Germinal center (tissue), 1 donor: ENCODE results near the gene CLASP1.
"Not testable (repeated sequence)": the region's sequence is repeated elsewhere in the genome, so short reads cannot be mapped to it uniquely, and the experiment has no call there.

Experiments
- DNase-seq: peaks from one replicate; pipeline ENCODE4 v3.0.0; 2012; ENCODE audit warnings: mixed read lengths, low spot score

Gene CLASP1

DNA sequence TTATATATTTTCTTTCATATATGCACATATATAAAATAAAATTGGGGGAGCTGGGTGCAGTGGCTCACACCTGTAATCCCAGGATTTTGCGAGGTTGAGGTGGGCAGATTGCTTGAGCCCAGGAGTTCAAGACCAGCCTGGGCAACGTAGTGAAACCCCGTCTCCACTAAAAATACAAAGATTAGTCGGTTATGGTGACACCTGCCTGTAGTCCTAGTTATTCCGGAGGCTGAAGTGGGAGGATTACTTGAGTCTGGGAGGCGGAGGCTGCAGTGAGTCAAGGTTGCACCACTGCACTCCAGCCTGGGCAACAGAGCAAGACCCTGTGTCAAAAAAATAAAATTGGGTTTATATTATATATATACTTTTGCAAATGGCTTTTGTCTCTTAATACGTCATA is 324.7 kb downstream of the CLASP1 start:
- no peak for DNase-seq

DNA sequence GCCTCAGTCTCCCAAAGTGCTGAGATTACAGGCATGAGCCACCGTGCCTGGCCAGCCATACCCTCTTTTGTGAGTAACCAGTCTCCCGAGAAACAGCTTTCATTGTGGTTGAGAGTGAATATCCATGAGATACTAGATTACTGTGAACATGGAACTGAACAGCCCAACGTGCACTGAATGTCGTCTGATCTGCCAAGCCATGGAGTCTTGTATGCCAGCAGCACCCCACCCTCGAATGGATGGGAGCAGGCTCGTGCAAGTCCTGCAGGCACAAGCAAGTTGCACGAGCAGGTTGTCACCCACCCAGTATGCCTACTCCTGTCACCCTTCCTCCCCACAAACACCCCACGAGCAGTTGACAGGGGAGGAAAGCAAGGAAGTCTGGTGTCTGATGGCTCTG is 327.8 kb downstream of the CLASP1 start:
- no peak for DNase-seq

DNA sequence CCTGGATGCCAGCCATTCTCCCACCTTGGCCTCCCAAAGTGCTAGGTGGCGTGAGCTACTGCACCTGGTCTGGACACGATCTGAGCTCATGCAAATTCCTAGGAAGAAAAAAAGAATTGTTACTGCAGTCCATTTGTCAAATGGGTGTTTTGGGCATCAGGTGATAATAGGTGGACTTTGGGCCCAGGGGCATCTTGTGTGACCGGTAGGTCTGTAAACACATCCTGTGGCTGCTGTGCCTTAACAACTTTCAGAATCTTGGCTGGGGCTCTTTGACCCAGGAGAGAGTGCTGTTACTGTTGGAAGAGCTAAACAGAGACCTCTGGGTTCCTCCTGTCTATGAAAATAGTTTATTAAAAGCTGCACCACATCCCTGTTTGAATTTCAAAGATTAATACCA is 329.3 kb downstream of the CLASP1 start:
- no peak for DNase-seq

DNA sequence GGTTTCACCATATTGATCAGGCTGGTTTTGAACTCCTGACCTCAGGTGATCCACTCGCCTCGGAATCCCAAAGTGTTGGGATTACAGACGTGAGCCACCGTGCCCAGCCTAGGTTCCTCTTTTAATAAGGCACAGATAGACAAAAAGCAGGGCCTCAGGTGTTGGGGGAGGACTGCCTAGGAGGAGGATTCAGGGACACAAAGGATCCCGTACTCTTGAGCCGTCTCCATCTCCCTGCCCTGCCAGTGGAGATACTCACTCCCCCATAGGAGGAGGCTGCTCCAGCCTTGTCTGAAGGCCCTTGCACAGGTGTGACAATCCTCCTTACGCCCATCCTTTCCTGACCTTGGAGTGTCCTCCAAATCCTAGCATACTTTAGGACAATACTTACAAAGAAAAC is 332.3 kb downstream of the CLASP1 start:
- no peak for DNase-seq

DNA sequence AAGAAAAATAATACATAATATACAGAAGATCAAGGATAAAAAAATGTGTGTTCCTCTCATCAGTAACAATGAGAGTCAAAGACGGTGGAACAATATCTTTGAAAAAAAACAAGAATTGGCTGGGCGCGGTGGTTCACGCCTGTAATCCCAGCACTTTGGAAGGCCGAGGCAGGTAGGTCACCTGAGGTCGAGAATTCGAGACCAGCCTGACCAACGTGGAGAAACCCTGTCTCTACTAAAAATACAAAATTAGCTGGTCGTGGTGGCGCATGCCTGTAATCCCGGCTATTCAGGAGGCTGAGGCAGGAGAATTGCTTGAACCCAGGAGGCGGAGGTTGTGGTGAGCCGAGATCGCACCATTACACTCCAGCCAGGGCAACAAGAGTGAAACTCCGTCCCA is 335.6 kb downstream of the CLASP1 start:
- DNase-seq, result not testable (repeated sequence)

DNA sequence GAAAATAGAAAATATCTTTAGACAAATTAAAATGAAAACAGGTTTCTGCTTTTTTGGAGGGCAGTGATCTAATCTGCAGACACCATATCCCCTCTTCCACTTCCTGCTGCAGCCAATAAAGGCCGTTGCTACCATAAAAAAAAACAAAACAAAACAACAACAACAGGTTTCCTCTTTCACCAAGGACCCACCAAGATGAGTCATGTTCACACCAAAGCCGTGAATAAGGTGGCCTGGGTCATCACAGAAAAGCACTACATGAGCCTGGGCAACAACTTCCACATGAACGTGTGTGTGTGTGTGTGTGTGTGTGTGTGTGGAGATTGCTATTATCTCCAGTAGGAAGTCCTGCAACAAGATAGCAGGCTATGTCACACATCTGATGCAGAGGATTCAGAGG is 339.5 kb downstream of the CLASP1 start:
- no peak for DNase-seq

DNA sequence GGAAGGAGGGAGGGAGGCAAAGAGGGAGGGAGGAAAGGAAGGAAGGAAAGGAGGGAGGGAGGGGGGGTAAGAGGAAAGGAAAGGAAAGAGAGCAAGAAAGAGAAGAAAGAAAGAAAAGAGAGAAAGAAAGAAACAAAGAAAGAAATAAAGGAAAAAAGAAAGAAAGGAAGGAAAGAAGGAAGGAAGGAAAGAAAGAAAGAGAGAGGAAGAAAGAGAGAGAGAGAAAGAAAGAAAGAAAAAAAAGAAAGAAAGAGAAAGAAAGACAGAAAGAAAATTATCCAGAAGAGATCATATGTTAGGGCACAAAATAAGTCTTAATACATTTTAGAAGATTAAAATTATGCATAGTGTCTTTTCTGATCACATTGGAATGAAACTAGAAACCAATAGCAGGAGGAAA is 339.9 kb downstream of the CLASP1 start:
- no peak for DNase-seq

DNA sequence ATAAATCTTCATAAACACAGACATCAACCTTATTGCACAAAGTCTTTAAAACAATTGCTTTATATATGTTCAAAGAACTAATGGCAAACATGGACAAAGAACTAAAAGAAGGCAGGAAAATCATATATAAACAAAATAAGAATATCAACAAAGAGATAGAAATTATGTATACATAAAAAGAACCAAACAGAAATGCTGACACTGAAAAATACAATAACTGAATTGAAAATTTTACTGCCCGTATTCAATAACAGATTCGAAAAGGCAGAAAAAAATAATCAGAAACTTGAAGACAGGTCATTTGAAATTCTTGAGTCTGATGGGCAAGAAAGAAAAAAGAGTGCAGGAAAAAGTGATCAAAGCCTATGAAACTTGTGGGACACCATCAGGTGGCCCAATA is 342.2 kb downstream of the CLASP1 start:
- no peak for DNase-seq

DNA sequence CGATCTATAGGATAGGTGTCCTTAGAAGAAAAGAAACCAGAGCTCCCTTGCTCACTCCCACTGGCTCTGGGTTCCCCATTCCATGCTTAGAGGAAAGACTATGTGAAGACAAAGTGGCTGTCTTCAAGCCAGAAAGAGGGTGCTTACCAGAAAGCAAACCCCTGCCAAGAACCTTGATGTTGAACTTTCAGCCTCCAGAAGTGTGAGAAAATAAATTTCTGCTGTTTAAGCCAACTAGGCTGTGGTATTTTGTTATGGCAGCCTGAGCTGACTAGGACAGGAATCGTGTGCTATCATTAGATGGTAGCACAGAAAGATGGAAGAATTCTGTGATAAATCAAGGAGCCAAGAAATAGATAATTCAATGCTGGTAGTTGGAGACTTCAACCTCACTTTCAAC is 344.3 kb downstream of the CLASP1 start:
- DNase-seq, result no peak

DNA sequence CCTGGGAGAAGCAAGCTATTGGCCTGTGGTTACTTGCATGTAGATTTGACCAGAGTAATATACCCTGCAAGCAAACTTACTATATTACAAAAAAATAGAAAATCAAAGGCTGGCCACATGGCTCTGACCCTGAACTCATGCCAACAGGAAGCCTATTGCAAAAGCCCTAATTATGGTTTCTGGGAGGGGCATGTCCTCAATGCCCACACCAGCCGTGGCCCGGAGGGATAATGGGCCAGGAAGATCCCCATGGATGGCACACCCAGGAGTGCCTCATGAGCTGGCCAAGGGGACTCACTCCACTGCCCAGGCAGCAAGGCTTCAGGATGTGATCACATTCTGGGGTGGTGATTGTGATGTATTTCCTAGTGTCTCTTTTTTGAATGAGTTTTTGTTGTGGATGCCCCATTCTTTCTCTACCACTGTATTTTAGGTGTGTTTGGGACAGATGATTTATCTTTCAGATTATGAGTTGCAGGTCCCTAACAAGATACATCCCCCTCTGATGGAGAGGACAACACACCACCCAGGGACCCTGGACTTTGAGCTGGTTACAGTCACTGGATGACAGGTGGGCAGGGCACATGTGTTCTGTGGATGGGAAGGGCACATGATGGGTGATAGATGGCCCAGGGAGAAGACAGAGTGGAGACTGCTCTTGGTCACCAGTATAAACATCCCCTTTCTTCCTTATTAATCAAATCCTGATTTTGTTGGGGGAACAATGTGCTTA is 345.6 kb downstream of the CLASP1 start:
- DNase-seq, result no peak

DNA sequence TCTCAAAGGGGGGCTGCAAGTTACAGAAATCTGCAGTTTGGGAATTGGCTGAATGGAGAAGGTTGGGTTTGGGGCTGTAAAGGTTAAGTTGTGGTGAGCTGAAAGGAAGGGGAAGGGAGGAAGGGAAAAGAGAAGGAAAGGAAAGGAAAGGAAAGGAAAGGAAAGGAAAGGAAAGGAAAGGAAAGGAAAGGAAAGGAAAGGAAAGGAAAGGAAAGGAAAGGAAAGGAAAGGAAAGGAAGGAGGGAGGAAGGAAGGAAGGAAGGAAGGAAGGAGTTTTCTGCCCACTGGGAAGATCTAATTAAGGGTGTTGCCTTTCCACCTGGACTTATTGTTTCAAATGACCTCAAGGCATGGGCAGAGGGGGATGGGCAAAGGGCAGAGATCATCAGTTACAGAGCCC is 348.1 kb downstream of the CLASP1 start:
- DNase-seq, result not testable (repeated sequence)

DNA sequence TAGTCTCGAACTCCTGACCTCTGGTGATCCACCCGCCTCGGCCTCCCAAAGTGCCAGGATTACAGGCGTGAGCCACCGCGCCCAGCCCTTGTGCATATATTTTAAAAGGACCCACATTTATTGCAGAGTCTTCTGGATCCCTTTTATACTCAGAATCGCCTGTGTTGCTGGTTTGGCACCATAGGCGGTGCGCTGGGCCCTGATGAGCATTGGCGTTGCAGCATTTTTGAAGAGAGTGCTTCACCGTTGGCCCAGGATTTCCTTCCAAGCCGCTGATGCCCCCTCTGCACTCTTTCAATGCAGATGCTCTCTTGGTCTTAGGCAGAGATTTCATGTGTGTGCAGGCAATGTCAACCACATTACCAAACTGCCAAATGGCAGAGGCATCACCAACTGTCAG is 350.8 kb downstream of the CLASP1 start:
- DNase-seq, result no peak

DNA sequence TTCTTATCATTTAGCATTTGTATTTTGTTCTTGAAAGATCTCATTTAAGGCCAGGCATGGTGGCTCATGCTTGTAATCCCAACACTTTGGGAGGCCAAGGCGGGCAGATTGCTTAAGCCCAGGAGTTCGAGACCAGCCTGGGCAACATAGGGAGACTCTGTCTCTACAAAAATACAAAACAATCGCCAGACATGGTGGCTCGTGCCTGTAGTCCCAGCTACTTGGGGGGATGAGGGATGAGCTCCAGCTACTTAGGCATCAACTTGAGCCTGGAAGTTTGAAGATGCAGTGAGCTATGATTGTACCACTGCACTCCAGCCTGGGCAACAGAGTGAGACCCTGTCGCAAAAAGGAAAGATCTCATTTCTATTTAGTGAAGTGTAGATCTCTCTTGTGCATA is 351.4 kb downstream of the CLASP1 start:
- not testable (repeated sequence) for DNase-seq

DNA sequence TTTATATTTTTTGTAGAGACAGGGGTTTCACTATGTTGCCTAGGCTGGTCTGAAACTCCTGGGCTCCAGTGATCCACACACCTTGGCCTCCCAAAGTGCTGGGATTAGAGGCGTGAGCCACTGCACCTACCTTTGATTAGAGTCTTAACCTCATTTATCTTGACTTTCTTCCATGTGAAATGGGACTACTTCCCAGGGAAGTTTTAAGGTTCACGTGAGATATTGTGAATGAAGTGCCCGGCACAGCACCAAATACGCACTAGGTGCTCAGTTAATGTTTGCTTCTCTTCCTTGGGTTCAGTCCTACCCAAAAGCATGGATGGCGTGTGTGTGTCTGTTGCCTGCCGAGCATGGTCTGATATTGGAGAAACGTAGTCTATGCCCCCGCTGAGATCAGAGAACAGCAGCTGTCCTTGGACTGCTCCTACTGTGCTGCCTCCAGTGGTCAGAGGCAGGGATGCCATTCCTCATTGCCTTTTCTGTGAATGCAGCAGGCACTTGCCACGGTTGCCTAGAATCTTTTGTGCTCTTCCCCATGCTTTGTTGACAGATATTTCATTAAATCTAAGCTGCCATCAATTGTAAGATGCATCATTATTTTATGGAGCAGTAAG is 351.9 kb downstream of the CLASP1 start:
- DNase-seq, result no peak

DNA sequence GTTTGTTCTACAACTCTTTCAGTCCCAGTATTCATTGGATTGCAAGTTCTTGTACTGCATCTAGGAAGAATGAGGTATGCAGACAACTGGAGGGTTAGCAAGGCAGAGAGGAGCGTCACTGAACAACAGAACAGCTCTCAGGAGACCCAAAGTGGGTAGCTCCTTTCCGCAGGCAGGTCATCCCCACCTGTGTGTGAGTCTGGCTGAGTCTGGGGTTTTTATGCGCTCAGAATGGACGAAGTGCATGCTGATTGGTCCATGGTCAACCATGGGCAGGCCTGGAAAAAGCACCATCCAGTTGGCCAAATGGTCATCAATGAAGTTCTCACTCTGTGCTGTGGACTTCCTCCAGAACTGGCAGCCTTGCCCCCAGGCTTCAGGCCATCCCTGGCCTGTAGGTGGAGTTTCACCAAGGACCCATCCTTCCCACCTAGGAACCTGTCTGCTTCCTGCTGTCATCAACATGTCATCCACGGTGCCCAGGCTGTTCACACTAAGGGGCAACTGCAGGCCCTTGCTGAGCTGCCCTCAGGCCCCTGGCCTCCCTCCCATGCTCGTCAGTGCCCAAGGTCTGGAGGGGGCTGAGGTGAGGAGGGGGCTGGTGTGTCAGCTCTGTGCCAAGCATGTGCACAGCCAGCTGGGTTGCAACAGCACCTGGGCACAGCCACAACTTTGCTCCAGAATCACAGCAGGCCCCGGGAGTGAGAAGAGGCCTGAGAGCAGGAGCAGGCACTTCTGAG is 353.2 kb downstream of the CLASP1 start:
- DNase-seq, result no peak

DNA sequence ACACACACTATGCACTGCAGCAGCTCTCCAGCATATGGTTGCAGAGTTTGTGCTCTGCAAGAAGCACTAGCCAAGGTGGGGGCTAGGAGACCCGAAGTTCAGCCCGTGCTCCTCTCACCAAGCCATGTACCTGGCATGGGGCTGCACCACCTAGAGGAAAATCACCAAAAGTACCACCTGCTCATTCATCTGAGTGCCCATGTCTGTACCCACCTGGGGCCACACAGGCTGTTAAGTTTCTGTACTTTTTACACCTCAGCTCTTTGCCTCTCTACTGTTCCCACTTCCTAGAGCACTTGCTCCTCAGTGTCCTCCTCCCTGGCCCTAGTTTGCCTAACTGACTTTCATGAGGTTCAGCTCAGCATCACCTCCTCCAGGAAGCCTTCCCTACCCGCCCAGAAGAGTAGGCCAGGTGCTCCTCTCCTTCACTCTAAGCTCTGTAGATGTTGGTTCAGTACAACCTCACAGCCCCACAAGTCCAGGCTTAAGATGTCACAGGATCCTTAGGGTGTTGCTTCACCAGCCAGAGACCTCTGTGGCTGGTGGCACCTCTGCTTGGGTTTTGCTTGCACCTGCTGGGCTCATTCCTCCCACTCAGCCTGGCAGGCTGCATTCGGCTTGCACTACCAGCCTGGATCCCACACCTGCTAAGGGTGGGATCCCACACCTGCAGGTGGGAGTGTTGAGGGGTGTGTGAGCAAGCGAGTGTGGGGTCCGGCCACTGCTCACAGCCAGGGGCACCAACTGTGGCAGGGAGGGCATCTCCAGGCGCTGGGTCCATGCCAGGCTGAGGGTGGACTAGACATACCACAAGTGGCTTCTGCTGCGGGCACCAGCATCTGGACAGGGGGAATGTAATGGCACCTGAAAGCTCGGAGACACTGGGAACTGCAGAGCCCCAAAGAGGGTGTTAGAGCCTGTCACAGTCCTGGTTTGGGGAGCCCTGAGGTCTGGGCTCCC is 354.1 kb downstream of the CLASP1 start:
- DNase-seq, result no peak

DNA sequence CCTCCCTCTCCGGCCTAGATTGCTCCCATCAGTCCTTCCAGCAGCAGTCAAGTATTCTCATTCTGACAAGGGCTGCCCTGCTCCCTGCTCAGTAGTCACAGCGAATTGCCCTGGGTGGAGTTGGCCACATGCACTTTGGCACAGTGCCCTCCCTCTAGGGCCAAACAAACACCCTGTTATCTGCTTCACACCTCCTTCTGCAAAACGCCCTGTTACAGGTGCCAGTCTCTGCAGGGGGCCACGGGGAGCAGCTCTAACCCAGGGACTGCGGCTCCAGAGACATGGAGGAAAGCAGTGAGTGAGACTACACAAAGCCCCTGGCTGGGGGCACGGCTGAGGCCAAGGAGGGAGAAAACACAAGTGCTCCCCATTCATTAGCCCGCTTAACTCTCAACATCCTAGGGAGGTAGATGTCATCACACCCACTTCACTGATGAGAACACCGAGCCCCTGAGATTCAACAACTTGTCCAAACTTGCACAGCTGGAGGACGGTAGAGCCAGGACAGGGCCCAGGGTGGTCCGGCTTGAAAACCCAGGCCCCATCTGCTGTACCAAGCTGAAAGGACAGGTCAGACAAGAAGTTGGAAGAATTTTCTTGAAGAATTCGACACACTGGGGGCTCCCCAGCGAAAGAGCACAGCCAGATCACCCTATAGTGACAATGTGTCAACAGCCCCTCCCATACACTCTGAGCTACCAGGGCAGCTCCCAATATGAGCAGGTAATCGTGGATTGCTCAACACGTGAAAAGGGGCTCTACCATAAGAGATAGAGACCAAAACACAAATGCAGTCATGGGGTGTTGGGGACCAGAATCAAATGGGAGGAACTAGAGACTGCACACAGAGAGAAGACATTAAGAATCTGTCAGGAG is 355.6 kb downstream of the CLASP1 start:
- no peak for DNase-seq

DNA sequence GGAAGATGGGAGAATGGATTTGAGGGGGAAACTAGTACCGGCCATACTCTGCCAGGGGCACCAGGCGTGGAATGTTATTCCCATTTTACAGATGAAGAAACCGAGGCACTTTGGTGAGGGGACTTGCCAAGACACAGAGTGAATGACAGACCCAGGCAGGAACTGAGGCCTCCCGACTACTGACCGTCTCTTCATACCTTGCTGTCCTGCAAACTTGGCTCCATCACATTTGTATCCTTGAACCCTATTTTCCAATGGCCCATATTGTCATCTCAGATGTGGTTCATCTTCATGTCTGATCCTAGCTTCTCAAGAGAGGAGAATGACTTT is 358.0 kb downstream of the CLASP1 start:
- no peak for DNase-seq

DNA sequence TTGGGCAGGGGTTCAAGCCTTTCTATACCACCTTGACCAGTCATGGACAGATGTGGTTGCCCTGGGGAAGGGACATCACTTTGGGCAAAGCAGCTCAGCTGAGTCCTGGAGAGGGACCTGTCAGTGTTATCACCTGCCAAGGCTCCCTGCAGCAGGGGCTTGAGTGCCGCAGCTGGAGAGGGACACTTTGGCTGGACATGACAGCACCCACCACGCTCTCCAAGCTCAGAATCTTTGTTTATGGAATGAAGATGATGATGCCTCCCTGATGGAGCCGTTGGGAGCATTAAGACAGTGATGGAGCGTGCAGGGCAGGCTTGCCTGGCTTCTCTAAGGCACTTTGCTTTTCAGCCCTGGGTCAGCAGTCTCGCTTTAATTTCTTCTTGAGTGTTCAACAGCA is 360.0 kb downstream of the CLASP1 start:
- no peak for DNase-seq

DNA sequence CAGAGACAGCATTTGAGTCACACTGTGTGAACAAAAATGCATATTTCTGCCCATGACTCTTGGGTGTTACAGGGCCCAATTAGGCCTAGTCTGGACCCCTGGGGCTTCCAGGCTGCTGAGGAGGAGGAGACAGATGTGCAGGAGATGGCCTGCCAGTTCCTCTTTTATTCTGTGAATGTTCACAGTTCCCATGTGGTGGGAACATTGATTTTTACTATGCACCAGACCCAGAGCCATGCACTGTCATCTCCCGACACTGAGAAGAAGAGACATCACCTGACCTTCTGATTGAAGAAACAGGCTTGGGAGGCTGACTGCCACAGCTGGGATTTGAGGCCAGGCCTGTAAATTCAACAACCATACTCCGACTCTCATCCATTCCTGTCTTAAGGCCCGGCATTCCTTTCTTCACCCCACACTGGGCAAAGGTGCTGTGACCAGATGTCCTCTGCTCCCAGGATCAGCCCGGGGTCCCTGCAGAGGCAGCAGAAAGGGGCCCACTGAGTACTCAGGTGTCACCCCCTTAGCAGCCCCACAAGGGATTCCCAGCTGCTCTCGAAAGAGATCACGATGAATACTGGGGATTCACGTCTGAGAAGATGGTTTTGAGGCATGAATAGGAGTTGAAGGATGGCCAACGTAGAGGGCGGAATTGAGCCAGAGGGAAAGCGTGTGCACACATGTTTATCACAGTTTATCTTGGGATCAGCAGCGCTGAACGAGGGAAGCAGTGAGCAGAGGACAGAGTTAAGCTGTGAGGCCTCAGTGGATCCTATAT is 360.6 kb downstream of the CLASP1 start:
- DNase-seq, result no peak

DNA sequence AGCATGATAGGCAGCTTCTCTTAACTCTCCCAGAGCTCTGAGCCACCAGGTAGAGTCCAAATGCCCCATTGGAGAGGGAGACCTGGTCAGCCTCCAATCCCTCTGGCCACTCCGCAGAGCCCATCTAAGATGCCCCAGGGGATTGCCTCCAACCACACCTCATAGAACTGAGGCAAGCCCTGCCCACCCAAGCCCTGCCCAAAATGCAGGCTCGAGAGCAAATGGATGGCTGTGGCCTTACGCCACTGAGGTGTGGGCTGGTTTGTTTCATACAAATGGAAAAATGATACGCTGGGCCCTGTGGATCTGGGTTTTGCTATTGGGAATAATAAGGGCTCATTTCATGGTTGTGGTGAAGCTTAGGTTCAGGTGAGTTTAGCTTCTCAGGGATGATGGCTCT is 361.3 kb downstream of the CLASP1 start:
- DNase-seq, result no peak
